ENCODE measurements around the gene STX2. TPM values are rescaled to one million over a fixed set of nuclear protein-coding genes. Genes with fewer than 3 reads are reported as not detected.
"Not testable (repeated sequence)": the region's sequence is repeated elsewhere in the genome, so short reads cannot be mapped to it uniquely, and the experiment has no call there.

Gene STX2
- polyA plus RNA-seq, 1 donor: 18.4 TPM

DNA sequence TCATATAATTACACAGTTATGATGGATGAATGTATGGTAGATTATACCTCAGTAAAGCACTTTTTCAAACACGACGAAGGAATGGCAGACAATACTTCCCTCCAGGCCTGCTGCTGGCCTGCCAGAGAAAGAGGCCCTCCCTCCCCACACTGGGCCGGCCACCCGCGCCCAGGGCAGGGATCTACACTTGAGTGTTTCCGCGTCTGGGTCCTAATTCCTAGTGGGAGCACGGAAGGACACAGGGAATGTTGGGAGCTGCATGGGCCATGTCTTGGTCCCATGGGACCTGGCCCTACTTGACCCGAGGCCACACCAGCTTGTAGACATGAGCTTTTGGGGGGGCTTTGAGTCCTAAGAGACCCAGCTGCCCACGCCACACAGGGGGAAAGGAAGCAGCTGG is 52.0 kb downstream of the STX2 start:
- Histone ChIP-seq H3K27me3 (ENCODE audit: control insufficient read depth, insufficient read depth, low read length) (no peaks in the 10 kb centered on the region), H3K4me3 (ENCODE audit: low read length) (no peak overlapping the region), H3K4me1 (ENCODE audit: control insufficient read depth, insufficient read depth, low read length) (no peaks in the 10 kb centered on the region), H3K27ac (ENCODE audit: low read length) (no peak overlapping the region), H3K36me3 (ENCODE audit: control insufficient read depth, insufficient read depth, low read length) (peaks cover 6% of the 10 kb centered on the region), H3K9me3 (ENCODE audit: control insufficient read depth, low read depth, low read length) (peaks cover 11% of the 10 kb centered on the region)
- DNase-seq: no peak
- no CpG with 5 or more reads among the region's 10 CpGs for WGBS (ENCODE audit: insufficient coverage, low lambda C conversion rate)

DNA sequence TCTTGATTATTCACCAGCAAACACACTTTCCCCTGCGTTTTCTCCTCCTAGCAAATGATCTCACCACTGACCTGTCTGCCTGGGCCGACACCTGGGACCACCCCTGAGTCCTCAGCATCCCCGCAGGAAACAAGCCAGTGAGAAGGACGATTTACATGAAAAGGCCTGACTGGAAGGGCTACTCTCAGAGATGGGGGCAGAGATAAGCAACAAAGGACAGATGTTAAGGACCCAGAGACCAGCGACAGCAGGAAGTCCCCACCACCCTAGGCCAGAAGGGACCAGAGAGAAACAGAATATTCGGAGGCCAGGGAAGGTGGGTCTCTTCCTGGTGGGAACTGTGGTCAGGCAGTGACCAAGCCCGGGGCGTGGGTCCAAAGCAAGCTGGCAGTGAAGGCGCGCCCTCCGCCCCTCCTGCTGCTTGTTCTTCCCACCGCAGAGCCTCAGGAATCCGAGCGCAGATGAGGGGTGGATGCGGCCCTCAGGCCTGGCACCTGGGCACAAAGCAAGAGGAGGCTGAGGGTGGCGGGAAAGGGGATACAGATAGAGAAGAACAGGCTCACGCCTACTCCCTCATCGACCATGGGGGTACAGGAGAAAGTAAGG is 55.8 kb downstream of the STX2 start:
- DNase-seq: no peak
- no peaks in the 10 kb centered on the region for H3K36me3 ChIP-seq (ENCODE audit: control insufficient read depth, insufficient read depth, low read length)
- no peak overlapping the region for H3K27ac ChIP-seq (ENCODE audit: low read length)
- no peak overlapping the region for H3K4me3 ChIP-seq (ENCODE audit: low read length)
- peaks cover 11% of the 10 kb centered on the region for H3K9me3 ChIP-seq (ENCODE audit: control insufficient read depth, low read depth, low read length)
- no CpG with 5 or more reads among the region's 18 CpGs for WGBS (ENCODE audit: insufficient coverage, low lambda C conversion rate)
- no peaks in the 10 kb centered on the region for H3K27me3 ChIP-seq (ENCODE audit: control insufficient read depth, insufficient read depth, low read length)
- no peaks in the 10 kb centered on the region for H3K4me1 ChIP-seq (ENCODE audit: control insufficient read depth, insufficient read depth, low read length)

DNA sequence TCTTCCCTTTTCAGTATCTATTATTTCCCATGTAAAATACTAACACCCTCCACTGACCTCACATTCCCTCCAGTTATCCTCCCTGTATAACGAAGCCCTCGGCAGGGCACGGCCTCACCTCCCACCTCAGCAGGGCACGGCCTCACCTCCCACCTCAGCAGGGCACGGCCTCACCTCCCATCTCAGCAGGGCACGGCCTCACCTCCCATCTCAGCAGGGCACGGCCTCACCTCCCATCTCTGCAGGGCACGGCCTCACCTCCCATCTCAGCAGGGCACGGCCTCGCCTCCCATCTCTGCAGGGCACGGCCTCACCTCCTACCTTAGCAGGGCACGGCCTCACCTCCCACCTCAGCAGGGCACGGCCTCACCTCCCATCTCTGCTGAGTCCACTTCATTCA is 56.8 kb downstream of the STX2 start:
- not testable (repeated sequence) for H3K4me1 ChIP-seq (ENCODE audit: control insufficient read depth, insufficient read depth, low read length); H3K4me3 ChIP-seq (ENCODE audit: low read length); H3K9me3 ChIP-seq (ENCODE audit: control insufficient read depth, low read depth, low read length); H3K36me3 ChIP-seq (ENCODE audit: control insufficient read depth, insufficient read depth, low read length); DNase-seq; H3K27ac ChIP-seq (ENCODE audit: low read length); H3K27me3 ChIP-seq (ENCODE audit: control insufficient read depth, insufficient read depth, low read length)
- no CpG with 5 or more reads among the region's 13 CpGs for WGBS (ENCODE audit: insufficient coverage, low lambda C conversion rate)

DNA sequence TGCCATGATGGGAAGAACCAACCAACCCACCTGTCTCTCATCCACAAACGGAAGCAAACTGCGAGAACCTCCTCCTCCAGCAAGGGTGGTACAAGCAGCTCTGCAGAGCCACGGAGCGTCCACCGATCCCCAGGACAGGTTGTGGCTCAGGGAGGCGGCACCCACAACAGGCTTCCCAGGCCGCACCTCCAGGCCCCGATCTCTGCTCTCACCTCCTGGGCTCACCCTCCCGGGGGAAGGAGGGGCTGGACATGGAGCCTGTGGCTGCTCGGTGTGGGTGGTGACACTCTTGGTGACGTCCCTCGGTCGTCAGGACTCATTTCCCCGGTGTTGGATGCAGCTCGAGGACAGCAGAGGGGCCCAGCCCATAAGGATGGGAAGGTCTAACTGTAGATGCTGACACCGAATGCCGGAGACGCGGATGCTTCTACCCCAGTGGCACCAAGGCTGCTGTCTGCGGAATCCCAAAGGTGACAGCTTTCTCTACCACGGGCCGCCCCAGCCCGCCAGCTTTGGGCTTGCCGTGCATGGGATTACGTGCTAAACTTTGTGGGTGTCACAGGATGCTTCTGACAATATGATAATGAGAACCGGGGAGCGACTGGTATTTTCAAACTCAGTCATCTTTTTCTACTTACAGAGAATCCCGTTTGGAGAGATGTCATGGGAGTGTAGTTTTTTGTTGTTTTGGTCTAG is 58.0 kb downstream of the STX2 start:
- H3K36me3 ChIP-seq (ENCODE audit: control insufficient read depth, insufficient read depth, low read length): no peaks in the 10 kb centered on the region
- peaks cover 3% of the 10 kb centered on the region for H3K27me3 ChIP-seq (ENCODE audit: control insufficient read depth, insufficient read depth, low read length)
- peaks cover 9% of the 10 kb centered on the region for H3K4me1 ChIP-seq (ENCODE audit: control insufficient read depth, insufficient read depth, low read length)
- H3K27ac ChIP-seq (ENCODE audit: low read length): no peak overlapping the region
- WGBS (ENCODE audit: insufficient coverage, low lambda C conversion rate): 75% methylated on average over 2 of the region's 28 CpGs
- no peak for DNase-seq
- peaks cover 6% of the 10 kb centered on the region for H3K9me3 ChIP-seq (ENCODE audit: control insufficient read depth, low read depth, low read length)
- H3K4me3 ChIP-seq (ENCODE audit: low read length): no peak overlapping the region

DNA sequence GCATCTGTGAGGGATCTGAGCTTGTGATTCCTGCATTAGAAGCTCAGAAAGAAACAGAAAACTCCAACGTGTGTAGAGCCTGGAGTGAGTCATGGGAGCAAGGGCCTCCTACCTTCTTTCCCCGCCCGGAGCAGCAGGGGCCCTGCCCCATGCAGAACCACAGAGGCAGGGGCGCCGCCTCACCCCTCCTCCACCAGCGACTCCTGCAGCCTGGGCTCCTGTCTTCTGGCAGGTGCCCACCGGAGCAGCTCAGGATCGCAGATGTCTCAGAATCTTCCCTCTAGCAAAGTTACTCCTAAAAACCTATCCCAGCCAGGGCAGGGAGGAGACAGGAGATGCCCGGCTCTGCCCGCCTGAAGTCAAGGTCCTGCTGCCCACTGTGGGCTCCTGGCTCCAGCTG is 58.7 kb downstream of the STX2 start:
- Histone ChIP-seq H3K4me3 (ENCODE audit: low read length) (no peak overlapping the region), H3K27ac (ENCODE audit: low read length) (no peak overlapping the region), H3K4me1 (ENCODE audit: control insufficient read depth, insufficient read depth, low read length) (peaks cover 13% of the 10 kb centered on the region), H3K36me3 (ENCODE audit: control insufficient read depth, insufficient read depth, low read length) (no peaks in the 10 kb centered on the region), H3K9me3 (ENCODE audit: control insufficient read depth, low read depth, low read length) (peaks cover 3% of the 10 kb centered on the region), H3K27me3 (ENCODE audit: control insufficient read depth, insufficient read depth, low read length) (peaks cover 9% of the 10 kb centered on the region)
- WGBS (ENCODE audit: insufficient coverage, low lambda C conversion rate): no CpG with 5 or more reads among the region's 10 CpGs
- DNase-seq: no peak

DNA sequence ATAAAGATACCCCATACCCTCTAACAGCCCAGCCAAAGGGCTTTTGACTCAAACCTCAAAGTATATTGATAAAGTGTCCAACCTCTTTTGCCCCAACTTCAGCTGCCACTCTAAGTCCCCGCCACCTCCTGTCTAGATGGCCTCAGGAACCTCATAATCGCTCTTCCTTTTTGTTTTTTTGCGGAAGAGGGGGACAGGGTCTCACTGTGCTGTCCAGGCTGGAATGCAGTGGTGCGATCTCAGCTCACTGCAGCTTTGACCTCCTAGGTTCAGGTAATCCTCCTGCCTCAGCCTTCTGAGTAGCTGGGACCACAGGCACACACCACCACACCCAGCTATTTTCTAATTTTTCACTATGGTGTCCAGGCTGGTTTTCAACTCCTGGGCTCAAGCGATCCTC is 60.3 kb downstream of the STX2 start:
- peaks cover 13% of the 10 kb centered on the region for H3K4me1 ChIP-seq (ENCODE audit: control insufficient read depth, insufficient read depth, low read length)
- H3K4me3 ChIP-seq (ENCODE audit: low read length): no peak overlapping the region
- H3K36me3 ChIP-seq (ENCODE audit: control insufficient read depth, insufficient read depth, low read length): no peaks in the 10 kb centered on the region
- WGBS (ENCODE audit: insufficient coverage, low lambda C conversion rate): no CpG with 5 or more reads among the region's 5 CpGs
- H3K27ac ChIP-seq (ENCODE audit: low read length): no peak overlapping the region
- peaks cover 14% of the 10 kb centered on the region for H3K27me3 ChIP-seq (ENCODE audit: control insufficient read depth, insufficient read depth, low read length)
- H3K9me3 ChIP-seq (ENCODE audit: control insufficient read depth, low read depth, low read length): peaks cover 3% of the 10 kb centered on the region
- no peak for DNase-seq

DNA sequence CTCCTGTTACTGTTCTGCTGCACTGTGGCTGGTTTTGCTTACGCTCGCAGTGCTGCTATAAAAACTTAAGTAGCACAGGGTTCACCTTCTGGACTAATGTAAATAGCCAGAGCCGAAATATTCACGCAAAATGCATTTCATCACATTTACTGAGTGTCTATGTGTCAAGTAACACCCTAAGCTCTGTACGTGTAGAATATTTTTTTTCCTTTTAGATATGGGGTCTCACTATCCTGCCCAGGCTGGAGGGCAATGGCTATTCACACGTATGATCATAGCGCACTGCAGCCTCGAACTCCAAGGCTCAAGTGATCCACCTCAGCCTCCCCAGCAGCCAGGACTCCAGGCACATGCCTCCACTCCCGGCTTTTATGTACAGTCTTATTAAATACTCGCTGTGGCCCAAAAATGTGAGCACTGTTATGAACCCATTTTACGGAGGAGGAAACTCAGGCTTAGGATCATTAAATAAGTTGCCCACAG is 62.2 kb downstream of the STX2 start:
- Histone ChIP-seq H3K9me3 (ENCODE audit: control insufficient read depth, low read depth, low read length) (no peaks in the 10 kb centered on the region), H3K27me3 (ENCODE audit: control insufficient read depth, insufficient read depth, low read length) (peaks cover 20% of the 10 kb centered on the region), H3K4me1 (ENCODE audit: control insufficient read depth, insufficient read depth, low read length) (peaks cover 13% of the 10 kb centered on the region), H3K27ac (ENCODE audit: low read length) (no peak overlapping the region), H3K4me3 (ENCODE audit: low read length) (no peak overlapping the region), H3K36me3 (ENCODE audit: control insufficient read depth, insufficient read depth, low read length) (no peaks in the 10 kb centered on the region)
- DNase-seq: no peak
- WGBS (ENCODE audit: insufficient coverage, low lambda C conversion rate): 80% methylated on average over 1 of the region's 11 CpGs

DNA sequence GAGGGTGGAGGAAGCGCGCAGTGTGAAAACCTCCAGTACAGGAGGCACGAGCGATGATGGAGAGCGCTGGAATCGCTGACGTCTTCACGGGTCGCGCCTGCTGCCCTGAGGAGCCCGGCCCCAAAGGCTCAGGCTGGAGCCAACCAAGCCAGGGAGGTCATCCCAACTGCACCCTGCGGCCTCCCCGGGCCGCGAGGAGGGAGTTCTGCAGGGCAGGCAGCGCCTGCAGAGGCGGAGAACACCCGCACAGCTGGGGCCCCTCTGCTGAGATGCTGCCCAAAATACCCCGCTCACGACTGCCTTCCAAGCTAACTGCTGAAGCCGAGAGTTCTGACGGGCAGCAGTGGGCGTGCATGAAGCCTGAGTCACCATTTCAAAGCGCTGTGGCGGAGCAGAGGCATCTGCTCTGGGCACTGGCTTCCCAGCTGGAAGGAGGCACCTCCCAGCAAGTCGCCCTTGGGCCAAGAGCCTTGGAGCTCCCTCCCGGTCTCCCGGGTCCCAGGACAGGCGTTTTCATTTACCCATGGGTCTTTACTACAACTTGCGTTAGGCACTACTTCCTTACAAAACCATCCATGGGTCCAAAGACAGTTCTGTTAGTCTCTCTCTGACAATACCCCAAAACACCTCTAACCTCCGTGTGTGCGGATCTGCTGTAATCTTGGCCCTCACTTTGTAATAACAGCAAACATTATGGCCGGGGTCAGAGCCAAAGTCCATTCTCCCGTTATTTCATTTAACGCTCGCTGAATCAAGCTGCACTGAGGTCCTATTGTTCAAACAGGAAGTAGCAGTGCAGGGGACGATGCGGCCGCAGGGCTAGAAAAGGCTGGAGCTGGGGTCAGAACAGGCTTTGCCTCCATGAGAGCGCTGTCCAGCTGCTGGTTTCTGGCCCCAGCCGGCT is 62.8 kb downstream of the STX2 start:
- Histone ChIP-seq H3K36me3 (ENCODE audit: control insufficient read depth, insufficient read depth, low read length) (no peaks in the 10 kb centered on the region), H3K4me3 (ENCODE audit: low read length) (no peak overlapping the region), H3K9me3 (ENCODE audit: control insufficient read depth, low read depth, low read length) (no peaks in the 10 kb centered on the region), H3K27ac (ENCODE audit: low read length) (no peak overlapping the region), H3K4me1 (ENCODE audit: control insufficient read depth, insufficient read depth, low read length) (peaks cover 13% of the 10 kb centered on the region), H3K27me3 (ENCODE audit: control insufficient read depth, insufficient read depth, low read length) (peaks cover 22% of the 10 kb centered on the region)
- 7% methylated on average over 3 of the region's 41 CpGs for WGBS (ENCODE audit: insufficient coverage, low lambda C conversion rate)
- peak in 1 of 2 donors; percentile 53 for DNase-seq

DNA sequence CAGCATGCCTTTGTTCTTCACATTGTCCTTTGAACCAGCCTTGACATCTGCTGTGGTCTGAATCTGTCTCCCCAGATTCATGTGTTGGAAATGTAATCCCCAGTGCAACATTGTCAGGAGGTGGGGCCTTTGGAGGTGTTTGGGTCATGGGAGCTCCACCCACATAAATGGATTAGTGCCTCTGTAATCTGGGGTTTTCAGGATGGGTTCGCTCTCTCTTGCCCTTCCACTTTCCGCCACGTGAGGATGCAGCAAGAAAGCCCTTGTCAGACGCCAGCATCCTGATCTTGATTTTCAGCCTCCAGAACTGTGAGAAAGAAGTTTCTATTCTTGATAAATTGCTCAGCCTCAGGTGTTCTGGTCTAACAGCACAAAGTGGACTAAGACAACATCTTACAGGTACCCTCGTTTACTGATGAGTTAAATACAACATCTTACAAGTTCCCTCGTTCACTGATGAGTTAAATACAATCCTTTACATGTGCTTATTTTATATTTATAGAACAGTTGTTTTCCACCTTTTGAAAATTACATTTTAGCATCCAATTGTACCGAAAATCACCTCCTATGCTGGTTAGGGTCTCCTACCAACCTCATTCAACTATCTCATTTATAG is 68.5 kb downstream of the STX2 start:
- no peaks in the 10 kb centered on the region for H3K36me3 ChIP-seq (ENCODE audit: control insufficient read depth, insufficient read depth, low read length)
- DNase-seq: no peak
- H3K4me1 ChIP-seq (ENCODE audit: control insufficient read depth, insufficient read depth, low read length): no peaks in the 10 kb centered on the region
- H3K27me3 ChIP-seq (ENCODE audit: control insufficient read depth, insufficient read depth, low read length): peaks cover 17% of the 10 kb centered on the region
- 100% methylated on average over 1 of the region's 7 CpGs for WGBS (ENCODE audit: insufficient coverage, low lambda C conversion rate)
- no peaks in the 10 kb centered on the region for H3K9me3 ChIP-seq (ENCODE audit: control insufficient read depth, low read depth, low read length)
- H3K4me3 ChIP-seq (ENCODE audit: low read length): no peak overlapping the region
- H3K27ac ChIP-seq (ENCODE audit: low read length): no peak overlapping the region

DNA sequence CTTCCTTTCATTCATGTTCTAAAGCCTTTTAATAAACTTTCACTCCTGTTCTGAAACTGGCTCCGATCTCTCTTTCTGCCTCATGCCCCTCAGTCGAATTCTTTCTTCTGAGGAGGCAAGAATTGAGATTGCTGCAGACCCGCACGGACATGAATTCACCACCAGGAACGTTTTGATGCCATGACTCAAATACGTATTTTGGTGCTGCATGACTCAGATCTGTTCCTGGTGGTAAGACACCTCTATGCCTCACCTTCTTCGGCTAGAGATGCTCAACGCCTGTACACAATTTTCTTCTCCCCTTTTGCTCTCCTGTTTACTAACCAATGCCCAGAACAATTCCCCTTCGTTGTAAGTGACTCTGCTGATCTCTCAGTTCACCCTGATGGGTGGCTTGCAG is 70.9 kb downstream of the STX2 start:
- H3K4me3 ChIP-seq (ENCODE audit: low read length): no peak overlapping the region
- WGBS (ENCODE audit: insufficient coverage, low lambda C conversion rate): no CpG with 5 or more reads among the region's 9 CpGs
- no peaks in the 10 kb centered on the region for H3K36me3 ChIP-seq (ENCODE audit: control insufficient read depth, insufficient read depth, low read length)
- DNase-seq: no peak
- H3K4me1 ChIP-seq (ENCODE audit: control insufficient read depth, insufficient read depth, low read length): no peaks in the 10 kb centered on the region
- H3K27ac ChIP-seq (ENCODE audit: low read length): no peak overlapping the region
- peaks cover 5% of the 10 kb centered on the region for H3K27me3 ChIP-seq (ENCODE audit: control insufficient read depth, insufficient read depth, low read length)
- H3K9me3 ChIP-seq (ENCODE audit: control insufficient read depth, low read depth, low read length): peaks cover 9% of the 10 kb centered on the region

Data from large intestine (tissue), 3 donors.